HepG2 (cell line): ENCODE measurements around the gene KRTAP21-1. TPM values are rescaled to one million over a fixed set of nuclear protein-coding genes. Genes with fewer than 3 reads are reported as not detected.

Experiments used
- ATAC-seq: fragments of 200-7000 bp; cut with Tn5 transposase; 3 replicates; pipeline ENCODE4 v1.9.1; 2020; ENCODE audit warnings: mild to moderate bottlenecking, moderate library complexity
- BruUV-seq: library from RNA; stranded (reverse); fragments of 400-500 nt; replicated peaks from 2 replicates; lab custom pipeline; 2021; lab: Mats Ljungman, UMichigan
- CTCF ChIA-PET: fragments of 300-600 bp; formaldehyde crosslinking; extraction: SDS; loops from one replicate; lab custom pipeline; 2021; ENCODE audit warnings: low total read pairs, inconsistent platforms, low intra/inter-chr PET ratio; lab: Yijun Ruan, JAX
- POLR2A ChIA-PET: fragments of 350-600 bp; sonication (Branson Sonifier 250); formaldehyde crosslinking; loops from one replicate; lab custom pipeline; 2020; ENCODE audit warnings: antibody characterized with exemption, inconsistent platforms; lab: Yijun Ruan, JAX
- DNase-seq: peaks from one replicate; pipeline ENCODE4 v3.0.0-alpha.2; 2015; ENCODE audit warnings: low spot score
- FAIRE-seq: peaks from 3 replicates; lab custom pipeline; 2011; peaks lifted over from hg19 to GRCh38; lab: Jason Lieb, UNC
- H2AFZ ChIP-seq: one replicate; pipeline ENCODE4 v1.6.1; 2011; ENCODE audit warnings: low read length, inconsistent platforms
- H3K27ac ChIP-seq: fragments of 300-600 bp; 3 replicates; pipeline ENCODE4 v1.8.0; 2011; ENCODE audit warnings: mixed run types, mild to moderate bottlenecking, mixed read lengths, low read length, inconsistent platforms; ENCODE audit not compliant: insufficient read depth; ENCODE audit errors: extremely low read length
- H3K27me3 ChIP-seq, 2 experiments: fragments of 200-600 bp in 1 of 2; 2 replicates in 1 of 2; 3 replicates in 1 of 2; pipeline versions ENCODE4 v1.6.0 to v1.8.0; 2011; ENCODE audit warnings: low read length in 2 of 2, mild to moderate bottlenecking in 2 of 2, moderate library complexity in 2 of 2, inconsistent platforms in 1 of 2; ENCODE audit not compliant: insufficient read depth in 2 of 2, control insufficient read depth in 1 of 2
- H3K36me3 ChIP-seq, 2 experiments: fragments of 200-600 bp in 1 of 2; replicated peaks in 1 of 2; 2 replicates in 1 of 2; 3 replicates in 1 of 2; pipeline versions ENCODE4 v1.5.1 to v1.8.0; 2011; ENCODE audit warnings: low read length in 2 of 2, inconsistent platforms in 1 of 2; ENCODE audit not compliant: insufficient read depth in 2 of 2, control insufficient read depth in 1 of 2
- H3K4me1 ChIP-seq: 2 replicates; pipeline ENCODE4 v1.5.1; 2012; ENCODE audit warnings: low read length, inconsistent platforms; ENCODE audit not compliant: insufficient read depth
- H3K4me2 ChIP-seq: 2 replicates; pipeline ENCODE4 v1.6.0; 2011; ENCODE audit warnings: low read depth, low read length, inconsistent platforms
- H3K4me3 ChIP-seq, 3 experiments: fragments of 200-600 bp in 1 of 3; sonication (generic), shearing (Covaris generic) in 1 of 3; replicated peaks in 1 of 3; 2 replicates each; pipeline ENCODE4 v1.5.1; 2011 to 2016; ENCODE audit warnings: low read length in 3 of 3, inconsistent platforms in 2 of 3, low read depth in 2 of 3, mild to moderate bottlenecking in 2 of 3, control low read depth in 1 of 3, mixed read lengths in 1 of 3; ENCODE audit not compliant: insufficient read depth in 1 of 3
- H3K79me2 ChIP-seq: one replicate; pipeline ENCODE4 v1.6.1; 2011; ENCODE audit warnings: low read length, inconsistent platforms; ENCODE audit not compliant: insufficient read depth
- H3K9ac ChIP-seq: 2 replicates; pipeline ENCODE4 v1.6.0; 2011; ENCODE audit warnings: mild to moderate bottlenecking, low read depth, low read length, inconsistent platforms; ENCODE audit not compliant: insufficient read depth
- H3K9me3 ChIP-seq: 2 replicates; pipeline ENCODE4 v1.5.1; 2012; ENCODE audit warnings: mild to moderate bottlenecking, low read length
- H4K20me1 ChIP-seq: 2 replicates; pipeline ENCODE4 v1.6.0; 2011; ENCODE audit warnings: inconsistent platforms, mild to moderate bottlenecking, low read length, moderate library complexity; ENCODE audit not compliant: insufficient read depth
- HDAC2 ChIP-seq: sonication (generic); formaldehyde crosslinking; IDR thresholded peaks from 2 replicates; pipeline ENCODE4 v1.4.0; 2020; ENCODE audit warnings: missing genetic modification reagents
- HMG20B ChIP-seq: conservative IDR thresholded peaks from 2 replicates; pipeline ENCODE4 v1.6.1; 2016; ENCODE audit warnings: missing genetic modification reagents, missing compliant biosample characterization
- HOXA7 ChIP-seq: sonication (generic); formaldehyde crosslinking; IDR thresholded peaks from 2 replicates; pipeline ENCODE4 v1.8.1; 2022; ENCODE audit warnings: mild to moderate bottlenecking, missing genetic modification reagents, moderate library complexity
- KLF11 ChIP-seq: IDR thresholded peaks from 2 replicates; pipeline ENCODE4 v1.6.1; 2016; ENCODE audit warnings: missing compliant biosample characterization
- MAFK ChIP-seq, 2 experiments: IDR thresholded peaks in 1 of 2; conservative IDR thresholded peaks in 1 of 2; 2 replicates each; pipeline ENCODE4 v1.6.1; 2011; ENCODE audit warnings: improper control_type of control experiment in 2 of 2, low read length in 2 of 2
- NPAS2 ChIP-seq: sonication (generic); formaldehyde crosslinking; IDR thresholded peaks from 2 replicates; pipeline ENCODE4 v1.8.0; 2022; ENCODE audit warnings: mild to moderate bottlenecking, missing genetic modification reagents, borderline replicate concordance
- TEAD3 ChIP-seq: optimal IDR thresholded peaks from 2 replicates; pipeline ENCODE3; 2016; ENCODE audit warnings: borderline replicate concordance
- TMF1 ChIP-seq: sonication (generic); formaldehyde crosslinking; IDR thresholded peaks from 2 replicates; pipeline ENCODE4 v1.8.1; 2022; ENCODE audit warnings: low read depth, missing genetic modification reagents
- ZFYVE20 ChIP-seq: sonication (generic); formaldehyde crosslinking; IDR thresholded peaks from 2 replicates; pipeline ENCODE4 v1.8.0; 2023; ENCODE audit warnings: low read depth, mild to moderate bottlenecking, moderate library complexity, missing genetic modification reagents, borderline replicate concordance
- ZNF883 ChIP-seq: sonication (generic); formaldehyde crosslinking; IDR thresholded peaks from 2 replicates; pipeline ENCODE4 v1.5.1; 2020; ENCODE audit warnings: mild to moderate bottlenecking, missing genetic modification reagents; ENCODE audit errors: not compliant biosample characterization
- WGBS: methylation state at CpG from one replicate; pipeline ENCODE4 v1.1.6; 2017; ENCODE audit warnings: low lambda C conversion rate; 5-methylcytosine and 5-hydroxymethylcytosine counted together
- in situ Hi-C: cut with HindIII; loops from 2 replicates; pipeline ENCODE4 v1.10.0; 2017; ENCODE audit warnings: low pct_unique_long_range_greater_than_20kb; ENCODE audit not compliant: extremely low pct_ligation_motif_present
- intact Hi-C: fragments of 100-400 bp; cut with micrococcal nuclease; formaldehyde crosslinking; loops from one replicate; pipeline ENCODE4 v1.10.0; 2022; ENCODE audit not compliant: unreplicated experiment
- polyA plus RNA-seq, 8 experiments: library from polyadenylated mRNA; depleted of rRNA in 3 of 8; stranded (reverse) in 7 of 8; unstranded in 1 of 8; fragments of >200 nt; fragmentation: Illumina TruSeq in 4 of 8; extraction: Trizol in 4 of 8; gene quantifications; 2 replicates each; pipeline versions ENCODE4 v1.2.1 to v1.2.3, GENCODE V29; 2011 to 2016; ENCODE audit warnings: low read depth in 4 of 8, missing spikeins in 1 of 8, mixed read lengths in 1 of 8; ENCODE audit not compliant: insufficient read depth in 1 of 8
- total RNA-seq, 5 experiments: library from RNA; depleted of rRNA; stranded (reverse); fragments of >200 nt; fragmentation: Illumina TruSeq; extraction: Trizol; gene quantifications; 2 replicates each; pipeline ENCODE4 v1.2.3, GENCODE V29; 2016; ENCODE audit warnings: low read depth in 1 of 5
- TF ChIP-seq, protein P1 (sequence below): sonication (generic); formaldehyde crosslinking; conservative IDR thresholded peaks from 2 replicates; pipeline ENCODE4 v1.4.0; 2020; ENCODE audit warnings: mild to moderate bottlenecking, missing genetic modification reagents, moderate library complexity
- TF ChIP-seq, protein P2 (sequence below): sonication (generic); formaldehyde crosslinking; IDR thresholded peaks from 2 replicates; pipeline ENCODE4 v1.8.1; 2023; ENCODE audit warnings: mild to moderate bottlenecking, missing genetic modification reagents

Gene KRTAP21-1
- total and polyA plus RNA-seq, 2 of the 13 experiments (the other 11 are each of a cell fraction or from before 2014, with no cell fraction given), result not detected

DNA sequence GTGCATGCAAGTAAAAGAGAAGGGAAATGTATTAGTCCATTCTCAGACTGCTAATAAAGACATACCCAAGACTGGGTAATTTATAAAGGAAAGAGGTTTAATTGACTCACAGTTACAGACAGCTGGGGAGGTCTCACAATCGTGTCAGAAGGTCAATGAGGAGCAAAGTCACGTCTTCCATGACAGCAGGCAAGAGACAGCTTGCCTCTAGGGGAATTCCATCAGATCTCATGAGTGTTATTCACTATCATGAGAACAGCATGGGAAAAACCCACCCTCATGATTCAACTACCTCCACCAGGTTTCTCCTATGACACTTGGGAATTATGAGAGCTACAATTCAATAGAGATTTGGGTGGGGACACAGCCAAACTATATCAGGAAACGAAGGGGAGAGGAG, 44.7 kb downstream of the KRTAP21-1 start:
- Histone ChIP-seq H2AFZ (no peak overlapping the region), H3K9ac (no peak overlapping the region), H3K27ac (no peak overlapping the region), H3K4me2 (no peak overlapping the region), H4K20me1 (no peaks in the 10 kb centered on the region), H3K79me2 (no peaks in the 10 kb centered on the region), H3K4me1 (no peaks in the 10 kb centered on the region), H3K9me3 (peaks cover 91% of the 10 kb centered on the region), H3K4me3 (no peak overlapping the region), H3K36me3 (no peaks in the 10 kb centered on the region), H3K27me3 (no peaks in the 10 kb centered on the region)
- intact Hi-C loops (no loop called here), in situ Hi-C loops (no loop called here)
- ATAC-seq (no peak), FAIRE-seq (no peak), DNase-seq (no peak)
- ChIA-PET CTCF (no interaction called here), POLR2A (no interaction called here)
- BruUV-seq, result no TSS peak
- no peak for TF ChIP-seq HOXA7 (CRISPR knock-in tag)
- 4% methylated on average over 3 of the region's 3 CpGs for WGBS

DNA sequence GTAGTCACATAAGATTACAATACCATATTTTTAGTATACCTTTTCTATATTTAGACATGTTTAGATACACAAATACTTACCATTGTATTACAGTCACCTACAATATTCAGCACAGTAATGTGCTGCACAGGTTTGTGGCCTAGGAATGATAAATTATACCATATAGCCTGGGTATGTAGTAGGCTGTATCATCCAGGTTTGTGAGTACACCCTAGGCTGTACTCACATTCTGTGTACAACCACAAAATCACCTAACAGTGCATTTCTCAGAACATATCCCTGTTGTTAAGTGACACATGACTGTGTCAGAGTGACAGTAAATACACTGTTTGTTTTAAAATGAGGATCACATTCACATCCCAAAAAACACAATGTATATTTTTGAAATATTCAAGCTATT, 47.8 kb downstream of the KRTAP21-1 start:
- ATAC-seq, result no peak
- H3K4me3 ChIP-seq, result no peak overlapping the region
- BruUV-seq, result no TSS peak

More for the DNA sequence above, 47.8 kb downstream of the KRTAP21-1 start:
- DNase-seq (no peak), FAIRE-seq (no peak)
- TF ChIP-seq, protein P1, sequence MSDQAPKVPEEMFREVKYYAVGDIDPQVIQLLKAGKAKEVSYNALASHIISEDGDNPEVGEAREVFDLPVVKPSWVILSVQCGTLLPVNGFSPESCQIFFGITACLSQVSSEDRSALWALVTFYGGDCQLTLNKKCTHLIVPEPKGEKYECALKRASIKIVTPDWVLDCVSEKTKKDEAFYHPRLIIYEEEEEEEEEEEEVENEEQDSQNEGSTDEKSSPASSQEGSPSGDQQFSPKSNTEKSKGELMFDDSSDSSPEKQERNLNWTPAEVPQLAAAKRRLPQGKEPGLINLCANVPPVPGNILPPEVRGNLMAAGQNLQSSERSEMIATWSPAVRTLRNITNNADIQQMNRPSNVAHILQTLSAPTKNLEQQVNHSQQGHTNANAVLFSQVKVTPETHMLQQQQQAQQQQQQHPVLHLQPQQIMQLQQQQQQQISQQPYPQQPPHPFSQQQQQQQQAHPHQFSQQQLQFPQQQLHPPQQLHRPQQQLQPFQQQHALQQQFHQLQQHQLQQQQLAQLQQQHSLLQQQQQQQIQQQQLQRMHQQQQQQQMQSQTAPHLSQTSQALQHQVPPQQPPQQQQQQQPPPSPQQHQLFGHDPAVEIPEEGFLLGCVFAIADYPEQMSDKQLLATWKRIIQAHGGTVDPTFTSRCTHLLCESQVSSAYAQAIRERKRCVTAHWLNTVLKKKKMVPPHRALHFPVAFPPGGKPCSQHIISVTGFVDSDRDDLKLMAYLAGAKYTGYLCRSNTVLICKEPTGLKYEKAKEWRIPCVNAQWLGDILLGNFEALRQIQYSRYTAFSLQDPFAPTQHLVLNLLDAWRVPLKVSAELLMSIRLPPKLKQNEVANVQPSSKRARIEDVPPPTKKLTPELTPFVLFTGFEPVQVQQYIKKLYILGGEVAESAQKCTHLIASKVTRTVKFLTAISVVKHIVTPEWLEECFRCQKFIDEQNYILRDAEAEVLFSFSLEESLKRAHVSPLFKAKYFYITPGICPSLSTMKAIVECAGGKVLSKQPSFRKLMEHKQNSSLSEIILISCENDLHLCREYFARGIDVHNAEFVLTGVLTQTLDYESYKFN (CRISPR knock-in tag), result no peak
- no peak for TF ChIP-seq TEAD3
- TF ChIP-seq KLF11 (CRISPR knock-in tag), result no peak
- no peak for TF ChIP-seq HMG20B (CRISPR knock-in tag)
- TF ChIP-seq HDAC2 (CRISPR knock-in tag), result no peak
- TF ChIP-seq ZNF883 (CRISPR knock-in tag), result no peak
- TF ChIP-seq MAFK (conservative IDR thresholded peaks at IDR 0.05 in 1 of 2, IDR thresholded peaks at IDR 0.05 in 1 of 2; ENCODE audit: low read length in 2 of 2), result no peak
- no peak for TF ChIP-seq ZFYVE20 (CRISPR knock-in tag)
- no peak for TF ChIP-seq NPAS2
- TF ChIP-seq TMF1 (CRISPR knock-in tag), result no peak
- TF ChIP-seq, protein P2, sequence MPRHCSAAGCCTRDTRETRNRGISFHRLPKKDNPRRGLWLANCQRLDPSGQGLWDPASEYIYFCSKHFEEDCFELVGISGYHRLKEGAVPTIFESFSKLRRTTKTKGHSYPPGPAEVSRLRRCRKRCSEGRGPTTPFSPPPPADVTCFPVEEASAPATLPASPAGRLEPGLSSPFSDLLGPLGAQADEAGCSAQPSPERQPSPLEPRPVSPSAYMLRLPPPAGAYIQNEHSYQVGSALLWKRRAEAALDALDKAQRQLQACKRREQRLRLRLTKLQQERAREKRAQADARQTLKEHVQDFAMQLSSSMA (CRISPR knock-in tag), result no peak
- TF ChIP-seq, all 625 proteins: peak for 0
- H3K9me3 ChIP-seq, result peaks cover 84% of the 10 kb centered on the region
- H2AFZ ChIP-seq, result no peak overlapping the region
- in situ Hi-C loops (no loop called here), intact Hi-C loops (no loop called here)
- ChIA-PET CTCF (no interaction called here), POLR2A (no interaction called here)
- H3K4me2 ChIP-seq, result no peak overlapping the region
- no peaks in the 10 kb centered on the region for H4K20me1 ChIP-seq
- H3K4me1 ChIP-seq, result no peaks in the 10 kb centered on the region
- H3K9ac ChIP-seq, result no peak overlapping the region
- H3K27me3 ChIP-seq, result no peaks in the 10 kb centered on the region
- H3K79me2 ChIP-seq, result no peaks in the 10 kb centered on the region
- H3K36me3 ChIP-seq, result no peaks in the 10 kb centered on the region
- no peak overlapping the region for H3K27ac ChIP-seq
